ENCODE results near the gene SNX27. TPM values are rescaled to one million over a fixed set of nuclear protein-coding genes. Genes with fewer than 3 reads are reported as not detected.

SNX27 gene

Small RNA genes lying within 50 kb of the gene (small RNA-seq; reads per million reads assigned to genes)
- gene RNU6-1062P (ENCODE audit: insufficient read depth) (3.2 reads per million), gene RNU6-662P (ENCODE audit: insufficient read depth) (not detected)

All from neuronal stem cell (in vitro differentiated cells).